DOHH2 (cell line): ENCODE results near the gene NOC2L.
"Not testable (repeated sequence)": the region's sequence is repeated elsewhere in the genome, so short reads cannot be mapped to it uniquely, and the experiment has no call there.

ENCODE experiments used
- CTCF ChIP-seq: fragments of 200-600 bp; sonication (generic); IDR thresholded peaks from one replicate; pipeline ENCODE4 v1.5.1; 2014; ENCODE audit warnings: antibody characterized with exemption, mild to moderate bottlenecking, low read depth, low read length; ENCODE audit not compliant: poor library complexity, severe bottlenecking
- EZH2phosphoT487 ChIP-seq: fragments of 200-600 bp; sonication (generic); IDR thresholded peaks from 2 replicates; pipeline ENCODE4 v1.6.1; 2017; ENCODE audit warnings: borderline replicate concordance, mild to moderate bottlenecking, antibody characterized with exemption, low read length, moderate library complexity, mixed read lengths

GRCh38 chr1:991275-991674 is 32.2 kb upstream of the NOC2L start:
- not testable (repeated sequence) for TF ChIP-seq CTCF, EZH2phosphoT487
